ENCODE results near the gene FGD6.

- TF ChIP-seq GATA2 (IDR thresholded peaks at IDR 0.05; ENCODE audit: low read depth, low read length), result no peak
- TF ChIP-seq GATA3 (IDR thresholded peaks at IDR 0.05; ENCODE audit: low read depth, low read length), result no peak
These were observed 80.7 kb downstream of the FGD6 start for GRCh38 chr12:95136598-95136997.

All from SH-SY5Y (cell line).